SK-N-SH (cell line): ENCODE results near the gene LSG1.

Experiments used
- CTCF ChIP-seq: fragments of 200-600 bp; sonication (generic); IDR thresholded peaks from 2 replicates; pipeline ENCODE4 v1.6.1; 2017; ENCODE audit warnings: antibody characterized with exemption, mild to moderate bottlenecking, moderate library complexity
- ZBTB33 ChIP-seq: IDR thresholded peaks from 2 replicates; pipeline ENCODE4 v1.4.0; 2012; ENCODE audit warnings: low read depth, borderline replicate concordance

- TF ChIP-seq CTCF, result no peak
- no peak for TF ChIP-seq ZBTB33
These were observed 67.9 kb downstream of the LSG1 start for GRCh38 chr3:194604126-194604525.
